Breast epithelium (tissue), 3 donors: Measurements from ENCODE around the gene ANKRD42.

Experiments used
- CTCF ChIP-seq, 3 donors: fragments of 450-650 bp; IDR thresholded peaks; one replicate each; pipeline ENCODE4 v1.5.1; 2016 to 2017; ENCODE audit warnings: antibody characterized with exemption in 3 of 3, mild to moderate bottlenecking in 3 of 3, moderate library complexity in 3 of 3
- POLR2A ChIP-seq: fragments of 450-650 bp; IDR thresholded peaks from one replicate; pipeline ENCODE4 v1.6.1; 2016; ENCODE audit warnings: antibody characterized with exemption, mild to moderate bottlenecking, moderate library complexity

GRCh38 chr11:83280256-83280655 lies 86.7 kb downstream of the ANKRD42 start:
- TF ChIP-seq CTCF (IDR thresholded peaks at IDR 0.05) = no peak
- no peak for TF ChIP-seq POLR2A
